PC-9 (cell line): ENCODE results near the gene HS6ST3. TPM values are rescaled to one million over a fixed set of nuclear protein-coding genes. Genes with fewer than 3 reads are reported as not detected.

Source experiments
- BruUV-seq: library from RNA; stranded (reverse); fragments of 400-500 nt; replicated peaks from 2 replicates; lab custom pipeline; 2021; lab: Mats Ljungman, UMichigan
- CTCF ChIA-PET: fragments of 300-600 bp; sonication (Branson Sonifier 250); formaldehyde crosslinking; loops from one replicate; lab custom pipeline; 2022; ENCODE audit warnings: antibody characterized with exemption; lab: Charles Lee
- POLR2A ChIA-PET: fragments of 300-600 bp; sonication (Branson Sonifier 250); formaldehyde crosslinking; loops from one replicate; lab custom pipeline; 2022; ENCODE audit warnings: antibody characterized with exemption; ENCODE audit not compliant: unreplicated experiment; lab: Charles Lee
- DNase-seq, 2 experiments: peaks; one replicate each; pipeline versions ENCODE4 v3.0.0 to v3.0.0-alpha.2; 2015 to 2022; ENCODE audit warnings: mixed read lengths in 1 of 2
- H2AFZ ChIP-seq: fragments of 200-600 bp; sonication (generic); 2 replicates; pipeline ENCODE4 v1.8.1; 2017; ENCODE audit warnings: antibody characterized with exemption
- H3F3A ChIP-seq: fragments of 200-600 bp; sonication (generic); 2 replicates; pipeline ENCODE4 v1.8.1; 2017; ENCODE audit warnings: antibody characterized with exemption, mild to moderate bottlenecking, low read depth; ENCODE audit not compliant: insufficient read depth
- H3K27ac ChIP-seq: fragments of 200-600 bp; sonication (generic); 2 replicates; pipeline ENCODE4 v1.6.1; 2016; ENCODE audit warnings: mixed run types
- H3K27me3 ChIP-seq: fragments of 200-600 bp; sonication (generic); 2 replicates; pipeline ENCODE4 v1.6.1; 2016; ENCODE audit warnings: low read depth, mixed run types; ENCODE audit not compliant: insufficient read depth
- H3K36me3 ChIP-seq: fragments of 200-600 bp; sonication (generic); 2 replicates; pipeline ENCODE4 v1.6.1; 2016; ENCODE audit warnings: low read depth, mixed run types
- H3K4me1 ChIP-seq: fragments of 200-600 bp; sonication (generic); replicated peaks from 2 replicates; pipeline ENCODE4 v1.6.1; 2016; ENCODE audit warnings: mixed run types; ENCODE audit not compliant: insufficient read depth
- H3K4me2 ChIP-seq: fragments of 200-600 bp; sonication (generic); 2 replicates; pipeline ENCODE4 v1.6.1; 2017; ENCODE audit warnings: mixed run types
- H3K4me3 ChIP-seq: fragments of 200-600 bp; sonication (generic); 2 replicates; pipeline ENCODE4 v1.6.1; 2016; ENCODE audit warnings: mixed run types
- H3K79me2 ChIP-seq: fragments of 200-600 bp; sonication (generic); 2 replicates; pipeline ENCODE4 v1.6.1; 2017; ENCODE audit warnings: low read depth, mixed run types
- H3K9me2 ChIP-seq: fragments of 200-600 bp; sonication (generic); 2 replicates; pipeline ENCODE4 v1.8.1; 2017; ENCODE audit warnings: mild to moderate bottlenecking; ENCODE audit not compliant: insufficient read depth
- H3K9me3 ChIP-seq: fragments of 200-600 bp; sonication (generic); 2 replicates; pipeline ENCODE4 v1.8.1; 2016; ENCODE audit warnings: low read depth; ENCODE audit not compliant: insufficient read depth
- H4K20me1 ChIP-seq: fragments of 200-600 bp; sonication (generic); 2 replicates; pipeline ENCODE4 v1.8.1; 2017; ENCODE audit not compliant: insufficient read depth
- EZH2 ChIP-seq: fragments of 200-600 bp; sonication (generic); IDR thresholded peaks from 2 replicates; pipeline ENCODE4 v1.8.0; 2017; ENCODE audit warnings: antibody characterized with exemption, low read depth
- intact Hi-C: fragments of 100-400 bp; cut with micrococcal nuclease; formaldehyde crosslinking; loops from one replicate; pipeline ENCODE4 v1.10.0; 2022; ENCODE audit not compliant: unreplicated experiment
- total RNA-seq: library from RNA; stranded (reverse); gene quantifications from 2 replicates; pipeline ENCODE4 v1.2.3, GENCODE V29; 2021
- TF ChIP-seq, protein P1 (sequence below): fragments of 200-600 bp; sonication (generic); conservative IDR thresholded peaks from 2 replicates; pipeline ENCODE4 v1.6.1; 2017; ENCODE audit warnings: mixed run types, antibody characterized with exemption, mild to moderate bottlenecking, moderate library complexity

The HS6ST3 gene
- total RNA-seq, 1 experiment from 2014 or later, result not detected

GRCh38 chr13:96159725-96160124 is 69.8 kb downstream of the HS6ST3 start:
- BruUV-seq, result no TSS peak
- Histone ChIP-seq H3K9me3 (no peaks in the 10 kb centered on the region), H3K4me1 (no peaks in the 10 kb centered on the region), H3K79me2 (no peaks in the 10 kb centered on the region), H3K27ac (no peak overlapping the region), H3K9me2 (no peaks in the 10 kb centered on the region), H3K27me3 (peaks cover 36% of the 10 kb centered on the region), H3K4me2 (no peak overlapping the region), H4K20me1 (0 out of 2 replicates have a peak, but pooled peaks cover 4% of the 10 kb centered on the region), H3K36me3 (no peaks in the 10 kb centered on the region), H3F3A (no peaks in the 10 kb centered on the region), H2AFZ (no peak overlapping the region), H3K4me3 (no peak overlapping the region)
- ChIA-PET POLR2A (no interaction called here), CTCF (no interaction called here)
- DNase-seq, result no peak
- no peak for TF ChIP-seq EZH2
- TF ChIP-seq, protein P1, sequence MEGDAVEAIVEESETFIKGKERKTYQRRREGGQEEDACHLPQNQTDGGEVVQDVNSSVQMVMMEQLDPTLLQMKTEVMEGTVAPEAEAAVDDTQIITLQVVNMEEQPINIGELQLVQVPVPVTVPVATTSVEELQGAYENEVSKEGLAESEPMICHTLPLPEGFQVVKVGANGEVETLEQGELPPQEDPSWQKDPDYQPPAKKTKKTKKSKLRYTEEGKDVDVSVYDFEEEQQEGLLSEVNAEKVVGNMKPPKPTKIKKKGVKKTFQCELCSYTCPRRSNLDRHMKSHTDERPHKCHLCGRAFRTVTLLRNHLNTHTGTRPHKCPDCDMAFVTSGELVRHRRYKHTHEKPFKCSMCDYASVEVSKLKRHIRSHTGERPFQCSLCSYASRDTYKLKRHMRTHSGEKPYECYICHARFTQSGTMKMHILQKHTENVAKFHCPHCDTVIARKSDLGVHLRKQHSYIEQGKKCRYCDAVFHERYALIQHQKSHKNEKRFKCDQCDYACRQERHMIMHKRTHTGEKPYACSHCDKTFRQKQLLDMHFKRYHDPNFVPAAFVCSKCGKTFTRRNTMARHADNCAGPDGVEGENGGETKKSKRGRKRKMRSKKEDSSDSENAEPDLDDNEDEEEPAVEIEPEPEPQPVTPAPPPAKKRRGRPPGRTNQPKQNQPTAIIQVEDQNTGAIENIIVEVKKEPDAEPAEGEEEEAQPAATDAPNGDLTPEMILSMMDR, result no peak
- intact Hi-C loops, result no loop called here

DNA sequence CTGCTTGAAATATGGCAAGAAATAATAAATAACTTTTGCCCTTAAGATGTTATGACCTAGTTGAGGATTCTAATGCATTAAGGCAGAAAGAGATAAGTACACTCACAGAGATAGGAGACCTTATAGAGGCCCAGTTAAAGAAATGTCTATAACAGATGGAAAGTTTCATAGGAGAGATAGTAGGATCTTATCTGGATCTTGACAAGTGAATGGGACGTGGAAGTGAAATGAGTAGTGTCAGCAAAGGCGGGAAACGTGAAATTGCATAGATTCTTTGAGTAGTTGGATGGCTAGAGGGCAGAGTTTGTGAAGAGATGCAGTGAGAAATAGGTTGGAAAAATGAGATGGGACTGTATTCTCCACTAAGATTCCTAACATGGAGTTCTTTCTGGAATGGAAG is 71.2 kb downstream of the HS6ST3 start:
- H3K9me3 ChIP-seq, result no peaks in the 10 kb centered on the region
- H3K36me3 ChIP-seq, result no peaks in the 10 kb centered on the region
- POLR2A ChIA-PET, result no interaction called here
- no peaks in the 10 kb centered on the region for H3K4me1 ChIP-seq
- TF ChIP-seq EZH2, result no peak
- TF ChIP-seq, protein P1, result no peak
- 0 out of 2 replicates have a peak, but pooled peaks cover 4% of the 10 kb centered on the region for H4K20me1 ChIP-seq
- no peaks in the 10 kb centered on the region for H3F3A ChIP-seq
- no TSS peak for BruUV-seq
- H3K79me2 ChIP-seq, result no peaks in the 10 kb centered on the region
- no peaks in the 10 kb centered on the region for H3K9me2 ChIP-seq
- CTCF ChIA-PET, result interaction anchor here (0.5 kb wide), 1 partner anchor 10 kb away, joined by 10 read pairs; no protein-coding TSS in a partner anchor
- H3K4me2 ChIP-seq, result no peak overlapping the region
- H3K27ac ChIP-seq, result no peak overlapping the region
- no peak for DNase-seq
- intact Hi-C loops, result no loop called here
- no peak overlapping the region for H3K4me3 ChIP-seq
- peaks cover 30% of the 10 kb centered on the region for H3K27me3 ChIP-seq
- H2AFZ ChIP-seq, result no peak overlapping the region

DNA sequence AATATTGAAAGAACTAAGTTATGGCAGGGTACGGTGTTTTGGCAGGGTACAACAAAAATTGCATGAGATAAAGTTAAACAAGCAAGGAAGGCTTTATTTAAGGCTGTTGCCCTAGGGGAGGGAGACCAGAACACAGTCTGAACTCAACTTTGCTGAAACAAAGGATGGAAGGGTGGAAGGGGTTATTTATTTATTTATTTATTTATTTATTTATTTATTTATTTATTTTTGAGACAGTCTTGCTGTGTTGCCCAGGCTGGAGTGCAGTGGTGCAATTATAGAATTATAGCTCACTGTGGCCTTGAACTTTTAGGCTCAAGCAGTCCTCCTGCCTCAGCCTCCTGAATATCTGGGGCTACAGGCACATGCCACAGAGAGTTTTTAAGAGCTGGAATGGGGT is 75.9 kb downstream of the HS6ST3 start:
- Histone ChIP-seq H2AFZ (no peak overlapping the region), H3F3A (no peaks in the 10 kb centered on the region), H4K20me1 (0 out of 2 replicates have a peak, but pooled peaks cover 4% of the 10 kb centered on the region), H3K4me1 (no peaks in the 10 kb centered on the region), H3K4me3 (no peak overlapping the region), H3K4me2 (no peak overlapping the region), H3K27me3 (no peaks in the 10 kb centered on the region), H3K9me3 (no peaks in the 10 kb centered on the region), H3K36me3 (no peaks in the 10 kb centered on the region), H3K27ac (no peak overlapping the region), H3K79me2 (no peaks in the 10 kb centered on the region), H3K9me2 (no peaks in the 10 kb centered on the region)
- POLR2A ChIA-PET, result no interaction called here
- CTCF ChIA-PET, result no interaction called here
- TF ChIP-seq, protein P1, result no peak
- DNase-seq, result no peak
- intact Hi-C loops, result no loop called here
- BruUV-seq, result no TSS peak
